ENCODE measurements around the gene PRKN. TPM values are rescaled to one million over a fixed set of nuclear protein-coding genes. Genes with fewer than 3 reads are reported as not detected.

The PRKN gene
- total and polyA plus RNA-seq, 2 experiments from 2014 or later, result 0.10 to 0.84 TPM

DNA sequence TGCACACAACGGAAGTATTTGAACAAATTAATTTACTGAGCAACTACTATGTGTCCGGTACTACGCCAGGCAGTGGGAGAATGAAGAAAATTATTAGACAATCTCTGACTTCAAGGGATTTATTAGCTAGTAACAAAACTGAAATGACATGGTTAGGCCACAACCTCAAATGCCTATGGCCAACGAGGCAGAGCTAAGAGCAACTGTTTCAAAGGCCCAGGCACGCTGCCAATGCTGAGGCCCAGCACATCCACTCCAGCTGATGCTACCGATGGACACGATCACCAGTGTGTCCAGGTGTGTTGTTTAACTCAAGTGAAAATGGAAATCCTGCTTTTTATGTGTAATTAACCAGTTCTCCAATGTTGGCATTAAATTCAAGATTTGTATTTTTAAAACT, 420.9 kb downstream of the PRKN start (continued):
- TF ChIP-seq, protein P1, sequence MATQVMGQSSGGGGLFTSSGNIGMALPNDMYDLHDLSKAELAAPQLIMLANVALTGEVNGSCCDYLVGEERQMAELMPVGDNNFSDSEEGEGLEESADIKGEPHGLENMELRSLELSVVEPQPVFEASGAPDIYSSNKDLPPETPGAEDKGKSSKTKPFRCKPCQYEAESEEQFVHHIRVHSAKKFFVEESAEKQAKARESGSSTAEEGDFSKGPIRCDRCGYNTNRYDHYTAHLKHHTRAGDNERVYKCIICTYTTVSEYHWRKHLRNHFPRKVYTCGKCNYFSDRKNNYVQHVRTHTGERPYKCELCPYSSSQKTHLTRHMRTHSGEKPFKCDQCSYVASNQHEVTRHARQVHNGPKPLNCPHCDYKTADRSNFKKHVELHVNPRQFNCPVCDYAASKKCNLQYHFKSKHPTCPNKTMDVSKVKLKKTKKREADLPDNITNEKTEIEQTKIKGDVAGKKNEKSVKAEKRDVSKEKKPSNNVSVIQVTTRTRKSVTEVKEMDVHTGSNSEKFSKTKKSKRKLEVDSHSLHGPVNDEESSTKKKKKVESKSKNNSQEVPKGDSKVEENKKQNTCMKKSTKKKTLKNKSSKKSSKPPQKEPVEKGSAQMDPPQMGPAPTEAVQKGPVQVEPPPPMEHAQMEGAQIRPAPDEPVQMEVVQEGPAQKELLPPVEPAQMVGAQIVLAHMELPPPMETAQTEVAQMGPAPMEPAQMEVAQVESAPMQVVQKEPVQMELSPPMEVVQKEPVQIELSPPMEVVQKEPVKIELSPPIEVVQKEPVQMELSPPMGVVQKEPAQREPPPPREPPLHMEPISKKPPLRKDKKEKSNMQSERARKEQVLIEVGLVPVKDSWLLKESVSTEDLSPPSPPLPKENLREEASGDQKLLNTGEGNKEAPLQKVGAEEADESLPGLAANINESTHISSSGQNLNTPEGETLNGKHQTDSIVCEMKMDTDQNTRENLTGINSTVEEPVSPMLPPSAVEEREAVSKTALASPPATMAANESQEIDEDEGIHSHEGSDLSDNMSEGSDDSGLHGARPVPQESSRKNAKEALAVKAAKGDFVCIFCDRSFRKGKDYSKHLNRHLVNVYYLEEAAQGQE (IDR thresholded peaks at IDR 0.05; ENCODE audit: unreplicated experiment), result no peak
- TF ChIP-seq, protein P2, sequence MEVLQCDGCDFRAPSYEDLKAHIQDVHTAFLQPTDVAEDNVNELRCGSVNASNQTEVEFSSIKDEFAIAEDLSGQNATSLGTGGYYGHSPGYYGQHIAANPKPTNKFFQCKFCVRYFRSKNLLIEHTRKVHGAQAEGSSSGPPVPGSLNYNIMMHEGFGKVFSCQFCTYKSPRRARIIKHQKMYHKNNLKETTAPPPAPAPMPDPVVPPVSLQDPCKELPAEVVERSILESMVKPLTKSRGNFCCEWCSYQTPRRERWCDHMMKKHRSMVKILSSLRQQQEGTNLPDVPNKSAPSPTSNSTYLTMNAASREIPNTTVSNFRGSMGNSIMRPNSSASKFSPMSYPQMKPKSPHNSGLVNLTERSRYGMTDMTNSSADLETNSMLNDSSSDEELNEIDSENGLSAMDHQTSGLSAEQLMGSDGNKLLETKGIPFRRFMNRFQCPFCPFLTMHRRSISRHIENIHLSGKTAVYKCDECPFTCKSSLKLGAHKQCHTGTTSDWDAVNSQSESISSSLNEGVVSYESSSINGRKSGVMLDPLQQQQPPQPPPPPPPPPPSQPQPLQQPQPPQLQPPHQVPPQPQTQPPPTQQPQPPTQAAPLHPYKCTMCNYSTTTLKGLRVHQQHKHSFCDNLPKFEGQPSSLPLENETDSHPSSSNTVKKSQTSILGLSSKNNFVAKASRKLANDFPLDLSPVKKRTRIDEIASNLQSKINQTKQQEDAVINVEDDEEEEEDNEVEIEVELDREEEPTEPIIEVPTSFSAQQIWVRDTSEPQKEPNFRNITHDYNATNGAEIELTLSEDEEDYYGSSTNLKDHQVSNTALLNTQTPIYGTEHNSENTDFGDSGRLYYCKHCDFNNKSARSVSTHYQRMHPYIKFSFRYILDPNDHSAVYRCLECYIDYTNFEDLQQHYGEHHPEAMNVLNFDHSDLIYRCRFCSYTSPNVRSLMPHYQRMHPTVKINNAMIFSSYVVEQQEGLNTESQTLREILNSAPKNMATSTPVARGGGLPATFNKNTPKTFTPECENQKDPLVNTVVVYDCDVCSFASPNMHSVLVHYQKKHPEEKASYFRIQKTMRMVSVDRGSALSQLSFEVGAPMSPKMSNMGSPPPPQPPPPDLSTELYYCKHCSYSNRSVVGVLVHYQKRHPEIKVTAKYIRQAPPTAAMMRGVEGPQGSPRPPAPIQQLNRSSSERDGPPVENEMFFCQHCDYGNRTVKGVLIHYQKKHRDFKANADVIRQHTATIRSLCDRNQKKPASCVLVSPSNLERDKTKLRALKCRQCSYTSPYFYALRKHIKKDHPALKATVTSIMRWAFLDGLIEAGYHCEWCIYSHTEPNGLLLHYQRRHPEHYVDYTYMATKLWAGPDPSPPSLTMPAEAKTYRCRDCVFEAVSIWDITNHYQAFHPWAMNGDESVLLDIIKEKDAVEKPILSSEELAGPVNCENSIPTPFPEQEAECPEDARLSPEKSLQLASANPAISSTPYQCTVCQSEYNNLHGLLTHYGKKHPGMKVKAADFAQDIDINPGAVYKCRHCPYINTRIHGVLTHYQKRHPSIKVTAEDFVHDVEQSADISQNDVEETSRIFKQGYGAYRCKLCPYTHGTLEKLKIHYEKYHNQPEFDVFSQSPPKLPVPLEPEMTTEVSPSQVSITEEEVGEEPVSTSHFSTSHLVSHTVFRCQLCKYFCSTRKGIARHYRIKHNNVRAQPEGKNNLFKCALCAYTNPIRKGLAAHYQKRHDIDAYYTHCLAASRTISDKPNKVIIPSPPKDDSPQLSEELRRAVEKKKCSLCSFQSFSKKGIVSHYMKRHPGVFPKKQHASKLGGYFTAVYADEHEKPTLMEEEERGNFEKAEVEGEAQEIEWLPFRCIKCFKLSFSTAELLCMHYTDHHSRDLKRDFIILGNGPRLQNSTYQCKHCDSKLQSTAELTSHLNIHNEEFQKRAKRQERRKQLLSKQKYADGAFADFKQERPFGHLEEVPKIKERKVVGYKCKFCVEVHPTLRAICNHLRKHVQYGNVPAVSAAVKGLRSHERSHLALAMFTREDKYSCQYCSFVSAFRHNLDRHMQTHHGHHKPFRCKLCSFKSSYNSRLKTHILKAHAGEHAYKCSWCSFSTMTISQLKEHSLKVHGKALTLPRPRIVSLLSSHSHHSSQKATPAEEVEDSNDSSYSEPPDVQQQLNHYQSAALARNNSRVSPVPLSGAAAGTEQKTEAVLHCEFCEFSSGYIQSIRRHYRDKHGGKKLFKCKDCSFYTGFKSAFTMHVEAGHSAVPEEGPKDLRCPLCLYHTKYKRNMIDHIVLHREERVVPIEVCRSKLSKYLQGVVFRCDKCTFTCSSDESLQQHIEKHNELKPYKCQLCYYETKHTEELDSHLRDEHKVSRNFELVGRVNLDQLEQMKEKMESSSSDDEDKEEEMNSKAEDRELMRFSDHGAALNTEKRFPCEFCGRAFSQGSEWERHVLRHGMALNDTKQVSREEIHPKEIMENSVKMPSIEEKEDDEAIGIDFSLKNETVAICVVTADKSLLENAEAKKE (CRISPR knock-in tag; IDR thresholded peaks at IDR 0.05), result no peak
- TF ChIP-seq CREB1 (CRISPR knock-in tag; IDR thresholded peaks at IDR 0.05; ENCODE audit: low read depth), result no peak

DNA sequence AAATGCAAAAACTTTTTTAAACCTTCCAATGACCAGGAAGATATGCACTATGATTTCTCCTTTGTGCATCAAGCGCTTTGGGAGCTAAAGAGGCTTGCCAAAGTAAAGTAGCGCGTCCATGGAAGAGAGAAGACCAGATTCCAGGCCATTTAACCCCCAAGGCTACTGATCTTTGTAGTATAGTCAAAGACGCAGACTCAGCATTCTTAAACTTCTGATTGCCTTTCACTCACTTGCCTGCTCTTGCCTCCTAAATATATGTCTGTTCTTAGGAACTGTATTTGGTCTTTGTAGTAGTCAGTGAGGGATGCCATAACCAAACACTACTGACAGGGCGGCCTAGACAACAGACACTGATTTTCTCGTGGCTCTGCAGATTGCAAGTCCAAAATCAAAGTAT, 426.4 kb downstream of the PRKN start:
- Histone ChIP-seq H3K27me3 (ENCODE audit: insufficient read depth) (no peaks in the 10 kb centered on the region), H3K4me2 (no peak overlapping the region), H3K4me3 (no peak overlapping the region), H3F3A (replicated peaks; ENCODE audit: low read depth) (no peaks in the 10 kb centered on the region), H2AFZ (no peak overlapping the region), H3K27ac (ENCODE audit: low read depth) (no peak overlapping the region), H3K9me2 (ENCODE audit: insufficient read depth) (no peaks in the 10 kb centered on the region), H3K36me3 (ENCODE audit: insufficient read depth) (no peaks in the 10 kb centered on the region), H4K20me1 (replicated peaks; ENCODE audit: insufficient read depth) (no peaks in the 10 kb centered on the region), H3K79me2 (replicated peaks; ENCODE audit: insufficient read depth) (no peaks in the 10 kb centered on the region), H3K4me1 (ENCODE audit: insufficient read depth) (no peaks in the 10 kb centered on the region)
- Mint-ChIP-seq H3K4me1 (no peaks in the 10 kb centered on the region), H3K4me3 (no peak overlapping the region), H3K27me3 (ENCODE audit: insufficient read depth, low read depth, poor library complexity) (no peaks in the 10 kb centered on the region), H3K9me3 (no peaks in the 10 kb centered on the region), H3K27ac (no peak overlapping the region), H3K36me3 (ENCODE audit: low read depth) (no peaks in the 10 kb centered on the region)
- DNase-seq (ENCODE audit: low spot score), result no peak
- ATAC-seq, result no peak
- TF ChIP-seq, protein P2 (CRISPR knock-in tag; IDR thresholded peaks at IDR 0.05), result no peak

All from GM23338 (cell line).